ENCODE data around the gene DYNC1I2.
"Not testable (repeated sequence)": the region's sequence is repeated elsewhere in the genome, so short reads cannot be mapped to it uniquely, and the experiment has no call there.

Gene DYNC1I2

DNA sequence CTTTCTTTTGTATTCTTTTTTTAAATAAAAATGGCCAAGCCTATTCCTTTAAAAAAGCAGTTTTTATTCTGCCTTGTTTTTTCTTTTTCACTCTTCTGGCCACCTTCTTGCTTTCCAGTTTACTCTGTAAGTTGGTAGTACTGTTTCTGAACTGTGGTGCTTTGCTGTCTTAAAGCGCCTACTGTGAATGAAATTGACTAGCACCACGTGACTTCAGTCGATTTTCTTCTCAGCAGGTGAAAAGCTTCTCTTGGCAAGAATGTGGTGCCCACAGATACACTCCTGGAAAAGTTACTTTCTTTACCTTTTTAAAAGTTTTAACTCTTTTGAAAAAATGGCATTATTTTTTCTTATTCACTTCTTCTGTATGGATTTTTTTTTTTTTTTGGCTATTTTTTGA, 32.4 kb downstream of the DYNC1I2 start:
- no peak for DNase-seq

DNA sequence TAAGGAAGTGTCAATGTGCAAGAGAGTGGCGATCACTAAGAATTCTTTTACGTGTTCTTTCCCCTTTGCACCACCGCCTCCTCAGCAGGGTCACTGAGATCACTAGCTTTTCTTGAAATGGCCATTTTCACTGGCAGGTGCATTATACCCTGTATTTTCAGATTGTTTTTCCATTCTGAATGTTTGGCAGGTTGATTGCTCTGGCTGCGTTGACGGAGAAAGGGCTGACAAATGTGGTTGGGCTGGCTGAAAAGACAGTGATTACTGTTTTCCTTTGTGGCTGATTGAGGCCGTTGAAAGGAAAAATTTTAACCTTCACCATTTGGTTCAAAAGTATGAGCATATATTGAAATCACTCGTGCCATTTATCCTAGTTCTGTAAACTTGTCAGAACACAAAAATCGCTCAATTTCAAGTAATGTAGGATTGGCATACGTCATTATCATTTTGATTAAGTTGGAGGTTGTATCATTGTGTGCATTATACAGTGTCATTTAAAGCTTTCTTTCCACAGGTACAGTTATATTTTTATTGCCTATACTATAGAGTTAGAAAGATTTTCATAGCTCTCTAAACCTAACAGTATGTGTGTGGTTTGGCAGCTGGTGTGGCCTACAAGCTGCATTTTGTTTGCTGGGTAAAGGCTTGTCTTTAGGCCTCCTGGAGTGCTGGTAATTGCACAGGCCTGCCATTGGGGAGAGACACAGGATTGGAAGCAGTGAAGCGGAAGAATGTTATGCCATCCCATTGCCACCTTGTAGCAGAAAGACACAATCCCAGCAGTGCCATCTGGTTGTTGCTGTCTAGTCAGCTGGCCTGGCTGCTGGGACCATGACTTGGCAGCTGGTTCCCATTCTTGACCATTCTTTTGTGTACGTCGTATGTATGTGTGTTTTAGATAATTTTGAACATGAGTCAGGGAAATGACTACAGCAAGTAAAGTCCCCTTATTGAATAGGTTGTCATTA, 36.7 kb downstream of the DYNC1I2 start:
- no peak for DNase-seq

DNA sequence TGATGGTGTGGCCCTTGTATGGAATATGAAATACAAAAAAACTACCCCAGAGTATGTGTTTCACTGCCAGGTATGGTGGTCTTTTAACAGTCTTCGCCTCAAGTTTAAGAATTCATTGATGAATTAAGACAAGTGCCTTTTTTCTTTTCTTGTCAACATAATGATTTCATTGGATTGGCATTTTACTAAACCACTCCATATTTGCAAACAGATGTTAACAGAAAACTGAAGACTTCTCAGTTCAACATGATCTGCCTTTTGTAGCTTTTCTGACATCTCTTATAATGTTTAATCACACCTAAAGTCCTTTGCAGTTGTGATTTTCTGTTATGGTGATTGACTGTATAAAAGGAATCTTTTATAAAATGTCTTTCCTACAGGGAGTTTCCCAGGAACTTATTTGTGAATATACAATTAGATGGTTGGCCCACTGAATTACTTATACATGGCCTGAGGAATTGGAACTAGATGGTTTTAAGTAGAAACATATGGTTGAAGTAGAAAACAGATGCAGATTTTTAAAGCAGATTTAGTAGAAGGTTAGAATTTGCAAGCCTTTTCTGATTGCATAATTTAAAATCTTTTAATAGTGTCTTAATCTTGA, 39.7 kb downstream of the DYNC1I2 start:
- no peak for DNase-seq

DNA sequence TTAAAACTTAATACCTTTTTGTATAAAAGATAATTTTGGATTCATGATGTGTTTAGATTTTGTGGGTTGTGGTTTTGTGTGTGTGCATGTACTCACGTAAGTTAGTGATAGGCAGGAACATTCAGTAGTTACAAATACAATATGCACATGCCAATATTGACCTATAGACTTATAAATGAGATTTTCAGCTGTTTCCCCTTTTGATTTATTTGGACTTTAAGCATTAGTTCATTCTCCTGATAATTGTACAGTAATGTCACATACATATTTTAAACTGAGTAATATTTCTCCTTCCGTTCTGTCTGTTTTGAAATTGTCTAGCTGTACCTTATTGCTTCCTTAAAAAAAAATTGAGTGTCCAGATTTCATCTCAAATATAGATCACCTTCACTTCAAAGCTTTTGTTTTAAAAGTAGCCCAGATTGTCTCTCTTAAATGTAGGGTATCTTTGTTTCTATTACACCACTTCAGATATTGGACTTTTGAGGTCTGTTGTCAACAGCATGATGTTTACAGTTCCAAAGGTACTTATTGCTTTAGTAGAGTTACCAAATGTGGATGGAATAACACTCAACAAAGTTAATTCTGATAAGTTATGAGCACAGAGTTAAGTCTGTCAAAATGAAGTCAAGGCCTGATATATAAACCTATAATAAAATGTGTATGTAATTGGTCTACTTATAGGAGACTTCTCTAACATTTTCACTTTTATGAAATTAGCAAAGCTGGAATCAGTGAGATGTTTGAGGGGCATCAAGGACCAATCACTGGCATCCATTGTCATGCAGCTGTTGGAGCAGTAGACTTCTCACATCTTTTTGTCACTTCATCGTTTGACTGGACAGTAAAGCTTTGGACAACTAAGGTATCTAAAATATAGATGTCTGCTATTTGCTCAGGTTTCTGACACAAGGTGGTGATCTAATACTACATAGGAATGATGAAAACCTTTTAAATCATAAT, 42.0 kb downstream of the DYNC1I2 start:
- DNase-seq: no peak

DNA sequence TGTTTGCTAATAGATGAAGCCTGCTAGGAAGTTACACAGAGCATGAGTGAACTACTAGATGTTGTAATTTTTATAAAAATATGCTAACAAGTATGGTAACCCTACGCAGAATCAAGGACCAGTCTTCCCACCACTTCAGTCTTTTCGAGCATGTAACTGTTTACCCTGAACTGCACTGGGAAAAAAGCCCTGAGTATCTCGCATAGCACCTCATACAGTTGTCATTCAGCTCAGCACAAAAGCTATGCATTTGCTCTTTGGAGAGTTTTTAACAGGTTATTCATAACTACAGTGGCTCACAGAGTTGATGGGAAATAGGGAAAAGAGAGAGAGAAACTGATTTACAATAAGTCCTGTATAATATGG, 42.7 kb downstream of the DYNC1I2 start:
- DNase-seq: no peak

DNA sequence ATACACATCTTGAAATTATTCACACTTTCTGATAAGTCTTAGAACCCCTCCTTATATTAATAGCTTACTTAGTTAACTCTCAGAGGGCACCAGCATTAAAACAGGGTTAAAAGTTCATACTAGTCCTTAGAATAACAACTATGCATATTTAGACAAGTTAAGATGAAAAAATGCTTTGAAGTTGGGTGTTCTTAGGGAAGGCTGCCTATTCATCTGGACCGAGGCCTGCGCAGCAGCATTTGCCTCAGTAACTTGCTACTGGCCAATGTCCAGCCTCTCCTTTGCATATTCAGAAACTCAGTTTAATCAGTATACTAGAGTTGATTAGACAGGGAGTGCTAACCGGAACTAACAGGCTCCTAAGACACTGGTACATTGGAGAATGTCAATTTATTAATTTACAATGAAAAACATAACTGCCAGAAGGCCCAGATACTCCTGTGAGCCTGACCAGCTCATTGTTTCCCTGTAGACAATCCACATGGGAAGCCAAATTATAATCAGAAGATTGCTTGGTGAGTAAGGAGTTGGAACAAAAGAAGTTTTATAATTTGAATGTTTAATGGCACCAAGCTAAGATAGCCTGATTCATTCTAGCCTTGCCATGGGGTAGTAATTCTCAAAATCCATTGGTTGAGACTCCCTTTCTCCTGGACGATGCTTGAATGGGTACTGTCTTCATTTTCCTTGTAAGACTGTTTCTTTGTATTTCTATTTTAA, 48.9 kb downstream of the DYNC1I2 start:
- no peak for DNase-seq

DNA sequence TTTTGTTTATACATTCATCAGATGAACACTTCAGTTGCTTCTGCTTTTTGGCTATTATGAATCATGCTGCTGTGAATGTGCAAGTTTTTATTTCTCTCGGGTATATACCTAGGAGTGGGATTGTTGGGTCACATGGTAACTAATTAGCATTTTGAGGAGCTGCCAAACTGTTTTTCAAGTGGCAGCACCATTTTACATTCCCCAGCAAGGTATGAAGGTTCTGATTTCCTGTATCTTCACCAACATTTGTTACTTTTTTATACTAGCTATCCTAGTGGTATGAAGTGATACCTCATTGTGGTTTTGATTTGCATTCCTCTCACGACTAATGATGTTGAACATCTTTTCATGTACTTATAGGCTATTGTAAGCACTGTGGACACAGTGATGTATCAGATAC, 53.9 kb downstream of the DYNC1I2 start:
- DNase-seq: no peak

DNA sequence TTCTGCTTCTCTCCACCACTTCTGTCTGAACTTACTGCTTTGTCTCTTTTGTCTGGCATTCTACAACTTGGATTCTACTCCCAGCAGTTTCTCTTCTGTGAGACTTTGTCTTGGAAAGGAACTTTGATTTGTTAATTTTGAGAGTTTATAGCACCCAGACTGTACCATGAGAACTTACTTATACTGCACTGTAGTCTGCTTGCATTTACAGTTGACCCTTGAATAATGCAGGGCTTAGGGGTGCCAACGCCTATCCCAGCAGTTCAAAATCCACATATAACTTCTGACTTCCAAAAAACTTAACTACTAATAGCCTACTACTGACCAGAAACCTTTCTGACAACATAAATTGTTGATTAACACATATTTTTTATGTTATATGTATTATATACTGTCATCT, 55.5 kb downstream of the DYNC1I2 start:
- DNase-seq: no peak

DNA sequence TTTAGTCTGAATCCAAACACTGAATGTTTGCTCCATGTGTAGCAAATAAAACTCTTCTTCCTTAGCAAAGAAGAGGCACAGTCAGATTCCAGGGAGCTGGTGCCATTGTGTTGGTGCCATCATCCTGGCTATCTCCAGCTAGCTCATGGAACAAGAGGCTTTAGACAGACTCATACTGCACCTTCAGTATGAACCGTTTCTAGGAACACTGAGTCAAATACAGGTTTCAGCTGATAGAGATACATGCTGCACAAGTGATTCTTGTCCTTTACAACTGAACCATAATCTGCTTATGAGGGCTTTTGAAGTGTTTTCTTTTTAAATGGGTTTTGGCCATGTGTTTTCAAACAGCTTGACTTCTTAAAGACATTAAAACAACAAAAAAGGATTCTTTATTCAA, 57.9 kb downstream of the DYNC1I2 start:
- no peak for DNase-seq

DNA sequence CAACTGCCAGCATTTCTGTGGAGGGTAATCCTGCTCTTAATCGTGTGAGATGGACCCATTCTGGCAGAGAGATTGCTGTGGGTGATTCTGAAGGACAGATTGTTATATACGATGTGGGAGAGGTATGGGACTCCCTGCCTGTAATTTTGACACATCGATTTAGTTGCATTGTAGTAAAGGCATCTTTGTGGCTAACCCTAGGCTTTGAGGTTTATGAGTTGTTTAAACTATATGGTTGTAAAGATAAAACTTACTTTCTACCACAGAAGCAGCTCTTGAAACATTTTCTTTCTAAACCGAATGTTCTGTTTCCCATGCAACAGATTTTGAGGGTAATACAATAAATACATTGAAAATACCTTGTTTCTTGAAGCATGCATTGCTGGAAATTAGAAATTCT, 58.5 kb downstream of the DYNC1I2 start:
- no peak for DNase-seq

DNA sequence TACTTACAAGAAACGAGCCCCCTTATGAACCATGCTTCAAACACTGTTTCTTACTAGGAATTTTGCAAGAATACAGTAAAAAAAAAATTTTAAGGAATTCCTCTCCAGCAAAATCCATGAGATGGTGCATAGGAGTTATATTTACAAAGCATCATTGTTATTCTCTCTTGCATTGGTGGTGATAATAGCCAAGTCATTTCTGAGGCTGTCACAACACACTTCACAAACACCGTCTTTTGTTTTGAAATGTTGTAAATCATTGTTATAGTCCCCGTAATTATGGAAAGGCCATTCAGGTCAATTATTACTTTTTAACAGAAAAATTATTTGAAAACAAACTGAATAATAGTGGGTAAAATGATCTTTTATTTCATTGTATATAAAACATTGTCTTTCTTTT, 60.1 kb downstream of the DYNC1I2 start:
- DNase-seq: no peak

DNA sequence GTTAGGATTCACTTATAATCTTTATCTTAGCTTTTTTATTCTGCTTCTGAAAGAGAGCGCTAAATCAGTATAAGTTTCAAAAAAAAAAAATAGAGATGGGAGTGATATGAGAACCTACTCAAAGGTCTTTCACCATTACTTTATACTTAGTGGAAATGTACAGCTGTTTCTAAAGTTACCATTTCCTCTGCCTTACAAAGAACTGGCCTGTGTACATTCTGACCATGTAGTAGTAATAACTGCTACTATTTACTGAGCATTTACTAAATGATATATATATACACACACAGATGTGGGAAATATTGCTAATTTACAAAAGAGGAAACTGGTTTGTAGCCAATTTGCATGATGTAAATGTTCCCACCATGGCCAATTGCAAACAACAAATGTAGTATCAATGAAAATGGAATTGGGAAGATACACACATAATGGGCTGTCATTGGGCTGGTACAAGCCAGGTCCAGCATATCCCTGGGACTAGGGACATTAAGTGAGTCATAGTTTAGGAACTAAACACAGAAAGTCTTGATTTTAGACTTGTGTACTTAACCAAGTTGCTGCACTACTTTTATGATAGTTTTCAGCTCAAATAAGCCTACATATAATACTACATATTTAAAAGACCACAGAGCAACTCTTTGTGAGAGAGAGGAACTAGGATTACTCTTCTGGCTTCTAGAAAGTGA, 67.1 kb downstream of the DYNC1I2 start:
- DNase-seq: no peak

DNA sequence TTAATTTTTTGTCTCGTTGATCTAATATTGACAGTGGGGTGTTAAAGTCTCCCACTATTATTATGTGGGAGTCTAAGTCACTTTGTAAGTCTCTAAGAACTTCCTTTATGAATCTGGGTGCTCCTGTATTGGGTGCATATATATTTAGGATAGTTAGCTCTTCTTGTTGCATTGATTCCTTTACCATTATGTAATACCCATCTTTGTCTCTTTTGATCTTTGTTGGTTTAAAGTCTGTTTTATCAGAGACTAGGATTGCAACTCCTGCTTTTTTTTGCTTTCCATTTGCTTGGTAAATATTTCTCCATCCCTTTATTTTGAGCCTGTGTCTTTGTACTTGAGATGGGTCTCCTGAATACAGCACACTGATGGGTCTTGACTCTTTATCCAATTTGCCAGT, 71.5 kb downstream of the DYNC1I2 start:
- DNase-seq: not testable (repeated sequence)

DNA sequence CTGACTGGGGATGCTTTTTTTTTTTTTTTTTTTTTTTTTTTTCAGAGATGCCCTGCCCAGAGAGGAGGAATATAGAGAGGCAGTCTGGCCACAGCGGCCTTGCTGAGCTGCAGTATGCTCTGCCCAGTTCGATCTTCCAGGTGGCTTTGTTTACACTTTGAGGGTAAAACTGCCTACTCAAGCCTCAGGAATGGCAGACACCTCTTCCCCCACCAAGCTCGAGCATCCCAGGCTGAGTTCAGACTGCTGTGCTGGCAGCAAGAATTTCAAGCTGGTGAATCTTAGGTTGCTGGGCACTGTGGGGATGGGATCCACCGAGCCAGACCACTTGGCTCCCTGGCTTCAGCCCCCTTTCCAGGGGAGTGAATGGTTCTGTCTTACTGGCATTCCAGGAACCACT, 73.9 kb downstream of the DYNC1I2 start:
- DNase-seq: not testable (repeated sequence)

DNA sequence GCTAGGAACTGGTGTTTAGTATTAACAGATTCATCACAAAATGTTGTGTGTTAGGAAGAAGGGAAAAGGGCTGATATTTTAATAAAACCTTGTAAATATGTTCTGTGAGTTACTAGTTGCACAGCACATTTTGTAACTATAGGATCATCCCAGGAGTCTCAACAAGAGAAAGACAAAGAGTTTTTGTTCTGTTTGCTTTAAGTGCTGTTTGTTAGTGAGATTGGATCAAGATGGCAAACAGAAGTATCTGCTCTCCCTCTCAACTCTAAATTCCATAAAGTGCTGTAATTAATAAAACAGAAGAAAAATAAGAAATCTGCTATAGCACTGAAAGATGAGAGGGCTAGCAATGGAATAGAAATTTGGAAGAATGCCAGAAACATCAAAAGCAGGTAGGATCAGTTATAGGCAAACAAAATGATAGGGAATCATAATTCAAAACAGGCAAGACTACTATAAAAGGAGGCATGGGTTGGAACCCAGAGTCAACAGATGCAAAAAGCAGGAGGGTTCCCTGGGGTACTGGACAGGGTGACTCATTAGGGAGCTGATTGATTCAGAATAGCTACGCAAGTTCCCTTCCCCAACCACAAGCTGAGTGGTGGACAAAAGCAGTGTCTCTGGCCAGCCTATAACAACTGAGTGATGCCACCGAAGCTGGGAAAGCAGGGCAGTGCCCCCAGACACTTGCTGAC, 75.8 kb downstream of the DYNC1I2 start:
- no peak for DNase-seq

DNA sequence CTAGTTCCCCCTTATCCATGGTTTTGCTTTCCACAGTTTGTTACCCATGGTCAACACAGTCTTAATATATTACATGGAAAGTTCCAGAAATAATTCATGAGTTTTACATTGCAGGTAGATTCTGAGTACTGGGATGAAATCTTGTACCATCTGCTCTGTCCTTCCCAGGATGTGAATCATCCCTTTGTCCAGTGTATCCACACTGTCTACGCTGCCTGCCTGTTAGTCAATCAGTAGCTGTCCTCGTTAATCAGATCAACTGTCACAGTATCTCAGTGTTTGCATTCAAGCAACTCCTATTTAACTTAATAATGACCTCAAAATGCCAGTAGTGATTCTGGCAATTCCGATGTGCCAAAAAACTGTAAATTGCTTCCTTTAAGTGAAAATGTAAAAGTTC, 76.3 kb downstream of the DYNC1I2 start:
- no peak for DNase-seq

DNA sequence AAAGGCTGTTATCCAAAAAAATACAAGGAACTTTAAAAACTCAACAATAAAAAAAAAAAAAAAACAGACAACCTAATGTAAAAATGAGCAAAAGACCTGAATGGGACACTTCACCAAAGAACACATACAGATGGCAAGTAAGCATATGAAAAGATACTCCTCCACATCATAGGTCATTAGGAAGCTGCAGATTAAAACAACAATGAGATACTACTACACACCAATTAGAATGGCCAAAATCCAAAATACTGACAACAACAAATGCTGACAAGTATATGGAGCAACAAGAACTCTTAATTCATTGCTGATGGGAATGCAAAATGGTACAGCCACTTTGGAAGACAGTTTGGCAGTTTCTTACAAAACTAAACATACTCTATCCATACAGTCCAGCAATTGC, 84.2 kb downstream of the DYNC1I2 start:
- DNase-seq: no peak

DNA sequence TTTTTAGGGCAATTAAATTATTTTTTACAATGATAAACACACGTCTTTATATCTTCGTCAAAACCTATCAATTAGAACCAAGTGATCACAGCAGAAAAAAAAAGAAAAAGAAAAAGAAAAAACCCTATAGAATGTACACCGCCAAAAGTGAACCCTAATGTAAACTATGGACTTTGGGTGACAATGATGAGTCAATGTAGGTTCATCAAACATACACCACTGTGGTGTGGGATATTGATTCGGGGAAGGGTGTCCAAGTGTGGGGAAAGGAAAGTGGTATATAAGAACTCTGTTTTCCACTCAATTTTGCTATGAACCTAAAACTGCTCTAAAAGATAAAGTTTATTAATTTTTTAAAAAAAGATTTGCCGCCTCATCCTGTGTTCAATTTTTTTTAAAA, 85.1 kb downstream of the DYNC1I2 start:
- no peak for DNase-seq

DNA sequence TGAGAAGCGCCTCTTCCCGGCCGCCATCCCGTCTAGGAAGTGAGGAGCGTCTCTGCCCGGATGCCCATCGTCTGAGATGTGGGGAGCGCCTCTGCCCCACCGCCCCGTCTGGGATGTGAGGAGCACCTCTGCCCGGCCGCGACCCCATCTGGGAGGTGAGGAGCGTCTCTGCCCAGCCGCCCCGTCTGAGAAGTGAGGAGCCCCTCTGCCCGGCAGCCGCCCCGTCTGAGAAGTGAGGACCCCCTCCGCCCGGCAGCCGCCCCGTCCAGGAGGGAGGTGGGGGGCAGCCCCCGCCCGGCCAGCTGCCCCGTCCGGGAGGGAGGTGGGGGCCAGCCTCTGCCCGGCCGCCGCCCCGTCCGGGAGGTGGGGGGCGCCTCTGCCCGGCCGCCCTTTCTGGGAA, 87.3 kb downstream of the DYNC1I2 start:
- DNase-seq: not testable (repeated sequence)

DNA sequence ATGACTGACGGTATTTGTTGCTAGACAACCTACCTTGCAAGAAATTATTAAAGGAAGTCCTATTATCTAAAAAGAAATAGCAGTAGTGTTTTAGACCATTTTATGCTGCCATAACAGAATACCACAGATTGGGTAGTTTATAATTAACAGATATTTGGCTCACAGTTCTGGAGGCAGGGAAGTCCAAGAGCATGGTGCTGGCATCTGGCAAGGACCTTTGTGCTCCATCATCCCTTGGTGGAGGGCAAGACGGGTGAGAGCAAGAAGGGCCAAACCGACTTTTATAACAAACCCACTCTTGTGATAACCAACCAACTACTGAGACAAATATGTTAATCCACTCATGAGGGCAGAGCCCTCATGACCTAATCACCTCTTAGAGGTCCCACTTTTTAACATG, 91.2 kb downstream of the DYNC1I2 start:
- no peak for DNase-seq

DNA sequence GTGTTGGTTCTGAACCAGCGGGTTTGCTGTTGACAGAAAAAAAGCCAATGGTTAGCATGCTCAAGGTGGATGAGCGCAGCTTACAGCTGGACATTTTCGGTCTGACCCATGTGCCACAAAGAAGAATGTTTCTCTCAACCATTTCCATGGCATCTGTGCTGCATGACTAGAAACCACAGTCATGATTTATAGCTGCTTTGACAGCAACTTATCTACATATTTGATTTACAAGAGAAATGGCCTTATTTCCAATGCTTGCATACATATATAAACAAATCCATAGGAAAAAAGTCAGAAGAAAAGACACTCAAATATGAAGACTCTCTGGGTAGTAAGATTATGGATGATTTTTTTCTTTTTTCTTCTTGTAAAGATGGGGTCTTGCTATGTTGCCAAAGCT, 98.2 kb downstream of the DYNC1I2 start:
- no peak for DNase-seq
